Stimulated activated naive CD8-positive, alpha-beta T cell treated with anti-CD3 and anti-CD28 coated beads, Interleukin-15, Interleukin-2, amounts not matched to agents 100 U/mL and 50 U/mL, for 24 hours (primary cell): ENCODE results near the gene S1PR4.
"Not testable (repeated sequence)": the region's sequence is repeated elsewhere in the genome, so short reads cannot be mapped to it uniquely, and the experiment has no call there.

Experiments
- ATAC-seq: fragments of 150-1000 bp; cut with Tn5 transposase; one replicate; pipeline ENCODE4 v1.10.0; 2021
- DNase-seq: peaks from one replicate; pipeline ENCODE4 v3.0.0; 2021

Gene S1PR4

DNA sequence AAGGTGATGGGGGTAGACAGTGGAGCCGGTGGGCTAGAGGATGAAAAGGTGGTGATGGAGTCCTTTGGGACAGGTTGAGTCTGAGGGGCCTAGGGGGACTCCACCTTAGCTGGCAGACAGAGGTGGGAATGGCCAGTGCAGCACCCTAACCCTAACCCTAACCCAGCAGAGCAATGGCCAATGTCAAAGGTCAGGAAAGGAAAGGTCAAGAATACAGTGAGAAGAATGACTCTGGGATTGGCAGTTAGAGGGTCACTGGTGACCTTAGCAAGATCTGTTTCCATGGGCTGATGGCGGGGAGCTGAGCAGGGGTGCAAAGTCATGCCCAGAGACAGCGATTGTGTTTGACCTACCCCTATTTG, 26.2 kb upstream of the S1PR4 start:
- ATAC-seq (no peak), DNase-seq (no peak)

DNA sequence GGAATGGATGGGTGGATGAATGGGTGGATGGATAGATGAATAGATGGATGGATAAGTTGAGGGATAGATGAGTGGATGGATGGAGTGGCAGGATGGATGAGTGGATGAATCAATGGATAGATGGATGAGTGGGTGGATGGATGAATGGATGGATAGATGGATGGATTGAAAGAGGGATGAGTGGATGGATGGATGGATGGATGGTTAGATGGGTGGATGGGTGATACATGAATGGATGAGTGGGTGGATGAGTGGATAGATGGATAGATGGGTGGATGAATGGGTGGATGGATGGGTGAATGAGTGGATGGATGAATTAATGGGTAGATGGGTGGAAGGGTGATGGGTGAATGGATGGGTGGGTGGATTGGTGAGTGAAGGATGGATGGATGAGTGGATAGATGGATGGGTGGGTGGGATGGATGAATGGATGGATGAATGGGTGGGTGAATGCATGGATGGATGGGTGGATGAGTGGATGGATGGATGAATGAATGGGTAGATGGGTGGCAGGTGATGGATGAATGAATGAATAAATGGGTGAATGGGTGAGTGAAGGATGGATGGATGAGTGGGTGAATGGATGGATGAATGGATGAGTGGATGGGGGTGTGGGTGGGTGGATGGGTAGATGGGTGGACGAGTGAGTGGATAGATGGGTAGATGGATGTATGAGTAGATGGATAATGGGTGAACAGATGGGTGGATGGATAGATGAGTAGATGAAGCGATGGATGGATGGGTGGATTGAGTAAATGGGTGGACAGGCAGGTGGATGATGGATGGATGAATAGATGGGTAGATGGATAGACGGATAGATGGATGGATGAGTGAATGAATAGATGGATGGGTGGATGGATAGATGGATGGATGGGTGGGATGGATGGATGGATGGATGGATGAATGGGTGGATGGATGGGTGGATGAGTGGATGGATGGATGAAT, 25.0 kb upstream of the S1PR4 start:
- no peak for ATAC-seq
- no peak for DNase-seq

DNA sequence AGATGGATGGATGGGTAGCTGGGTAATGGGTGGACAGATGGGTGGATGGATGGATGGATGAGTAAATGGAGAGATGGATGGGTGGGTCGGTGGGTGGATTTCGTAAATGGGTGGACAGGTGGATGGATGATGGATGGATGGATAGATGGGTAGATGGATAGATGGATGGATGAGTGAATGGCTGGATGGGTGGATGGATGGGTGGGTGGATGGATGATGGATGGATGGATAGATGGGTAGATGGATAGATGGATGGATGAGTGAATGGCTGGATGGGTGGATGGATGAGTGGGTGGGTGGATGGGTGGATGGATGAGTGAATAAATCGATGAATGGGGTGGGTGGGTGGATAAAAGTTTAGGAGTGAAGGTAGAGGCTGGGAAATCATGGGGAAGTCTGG, 24.1 kb upstream of the S1PR4 start:
- ATAC-seq, DNase-seq: not testable (repeated sequence)

DNA sequence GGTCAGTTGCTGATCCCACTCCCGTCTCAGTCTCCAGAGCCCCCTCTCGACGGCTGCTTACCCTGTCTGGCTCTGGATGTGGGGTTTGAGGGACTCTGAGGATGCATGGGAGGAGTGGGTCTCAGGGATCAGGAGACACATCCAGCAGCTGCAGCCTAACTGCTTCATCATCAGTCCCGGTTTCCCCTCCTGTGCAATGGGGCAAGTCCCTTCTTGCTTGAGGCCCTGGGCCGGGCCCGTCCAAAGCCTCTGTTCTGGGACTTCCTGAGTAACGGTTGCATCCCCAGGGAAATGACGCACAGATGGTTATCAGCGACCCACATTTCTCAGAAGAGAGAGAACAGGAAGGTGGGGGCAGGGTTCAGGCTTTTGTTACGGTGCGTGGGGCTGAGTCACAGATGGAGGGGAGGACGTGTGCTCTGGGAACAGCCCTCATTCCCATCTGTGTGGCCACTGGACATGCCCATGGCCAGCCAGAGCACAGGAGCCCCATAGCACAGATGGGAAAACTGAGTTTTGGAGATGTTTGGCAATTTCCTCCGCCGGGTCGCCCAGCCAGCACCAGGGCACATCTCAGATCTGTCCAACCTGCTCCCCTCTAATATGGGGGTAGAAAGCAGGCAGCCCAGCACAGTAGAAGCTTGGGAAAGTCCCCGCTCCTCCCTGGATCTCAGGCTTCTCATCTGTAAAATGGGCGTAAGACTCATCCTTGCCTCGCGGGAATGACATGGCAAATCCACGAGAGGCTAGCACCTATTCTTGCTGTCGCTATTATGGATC, 23.4 kb upstream of the S1PR4 start:
- peak; percentile 85 for DNase-seq
- ATAC-seq, result peak; percentile 96

DNA sequence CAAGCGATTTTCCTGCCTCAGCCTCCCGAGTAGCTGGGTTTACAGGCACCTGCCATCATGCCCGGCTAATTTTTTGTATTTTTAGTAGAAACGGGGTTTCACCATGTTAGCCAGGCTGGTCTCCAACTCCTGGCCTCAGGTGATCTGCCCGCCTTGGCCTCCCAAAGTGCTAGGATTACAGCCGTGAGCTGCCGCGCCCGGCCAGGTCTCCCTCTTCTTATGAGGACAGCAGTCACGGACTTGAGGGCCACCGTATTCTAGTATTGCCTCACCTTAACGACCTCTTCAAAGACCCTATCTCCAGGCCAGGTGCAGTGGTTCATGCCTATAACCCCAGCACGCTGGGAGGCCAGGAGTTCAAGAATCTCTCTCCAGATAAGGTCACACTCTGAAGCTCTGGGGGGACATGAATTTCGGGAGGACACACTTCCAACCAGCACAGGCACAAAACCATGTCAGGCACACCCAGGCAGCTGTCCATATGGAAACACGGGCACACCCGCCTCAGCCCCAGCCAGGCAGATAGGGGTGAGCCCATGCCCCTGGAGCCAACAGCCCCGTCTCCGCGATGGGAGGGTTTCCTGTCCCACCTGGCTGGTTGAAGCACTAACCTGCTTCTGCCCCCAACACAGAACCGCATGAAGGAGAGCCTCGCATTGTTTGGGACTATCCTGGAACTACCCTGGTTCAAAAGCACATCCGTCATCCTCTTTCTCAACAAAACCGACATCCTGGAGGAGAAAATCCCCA, 21.3 kb upstream of the S1PR4 start:
- no peak for DNase-seq
- ATAC-seq, result no peak

DNA sequence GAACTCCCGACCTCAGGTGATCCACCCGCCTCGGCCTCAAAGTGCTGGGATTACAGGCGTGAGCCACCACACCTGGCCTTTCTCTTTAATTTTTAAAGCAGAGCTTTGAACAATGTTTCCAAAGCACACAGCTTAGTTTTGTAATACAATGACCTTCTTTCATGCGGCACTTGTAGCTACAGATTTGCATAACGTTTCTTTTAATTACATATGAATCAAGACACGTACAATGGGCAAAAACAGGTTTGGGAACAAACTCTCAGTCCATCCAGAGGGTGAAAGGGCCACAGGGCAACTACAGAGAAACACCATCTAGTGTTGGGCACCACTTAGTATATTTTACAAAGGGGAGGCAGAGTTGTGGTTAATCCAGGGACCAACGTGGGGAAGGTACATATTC, 19.0 kb upstream of the S1PR4 start:
- no peak for ATAC-seq
- no peak for DNase-seq

DNA sequence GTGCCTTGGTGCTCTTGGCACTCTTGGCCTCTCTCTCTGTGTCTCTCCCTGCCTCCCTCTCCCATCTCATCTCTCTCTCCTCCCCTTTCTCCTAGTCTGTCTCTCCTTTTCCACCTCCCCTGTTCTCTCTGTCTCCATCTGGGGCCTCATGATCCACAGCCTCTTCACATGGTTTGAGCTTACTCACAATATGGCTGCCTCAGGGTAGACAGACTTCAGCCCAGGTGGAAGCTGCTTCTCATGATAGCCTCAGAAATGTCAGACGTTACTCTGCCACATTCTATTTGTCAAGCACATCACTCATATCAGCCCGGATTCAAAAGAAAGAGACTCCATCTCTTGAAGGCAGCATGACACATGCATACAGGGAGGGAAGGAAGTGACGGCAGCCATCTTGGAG, 18.4 kb upstream of the S1PR4 start:
- ATAC-seq, result no peak
- no peak for DNase-seq

DNA sequence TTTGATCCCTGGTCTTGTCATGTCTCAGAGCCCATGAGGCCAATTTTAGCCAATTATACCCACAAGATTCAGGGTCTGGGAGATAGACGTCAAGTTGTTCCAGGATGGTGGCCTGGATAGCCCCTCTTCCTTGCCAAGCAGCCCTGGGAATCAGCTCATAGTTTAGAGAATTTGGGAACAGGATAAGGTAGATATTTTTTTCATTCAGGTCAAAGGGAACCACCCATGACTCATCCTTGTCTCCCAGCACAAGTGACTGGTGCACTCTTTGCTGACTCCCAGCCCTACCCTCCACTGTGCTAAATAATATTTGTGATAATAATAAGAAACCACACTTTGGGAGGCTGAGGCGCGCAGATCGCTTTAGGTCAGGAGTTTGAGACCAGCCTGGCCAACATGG, 17.1 kb upstream of the S1PR4 start:
- DNase-seq, result no peak
- no peak for ATAC-seq

DNA sequence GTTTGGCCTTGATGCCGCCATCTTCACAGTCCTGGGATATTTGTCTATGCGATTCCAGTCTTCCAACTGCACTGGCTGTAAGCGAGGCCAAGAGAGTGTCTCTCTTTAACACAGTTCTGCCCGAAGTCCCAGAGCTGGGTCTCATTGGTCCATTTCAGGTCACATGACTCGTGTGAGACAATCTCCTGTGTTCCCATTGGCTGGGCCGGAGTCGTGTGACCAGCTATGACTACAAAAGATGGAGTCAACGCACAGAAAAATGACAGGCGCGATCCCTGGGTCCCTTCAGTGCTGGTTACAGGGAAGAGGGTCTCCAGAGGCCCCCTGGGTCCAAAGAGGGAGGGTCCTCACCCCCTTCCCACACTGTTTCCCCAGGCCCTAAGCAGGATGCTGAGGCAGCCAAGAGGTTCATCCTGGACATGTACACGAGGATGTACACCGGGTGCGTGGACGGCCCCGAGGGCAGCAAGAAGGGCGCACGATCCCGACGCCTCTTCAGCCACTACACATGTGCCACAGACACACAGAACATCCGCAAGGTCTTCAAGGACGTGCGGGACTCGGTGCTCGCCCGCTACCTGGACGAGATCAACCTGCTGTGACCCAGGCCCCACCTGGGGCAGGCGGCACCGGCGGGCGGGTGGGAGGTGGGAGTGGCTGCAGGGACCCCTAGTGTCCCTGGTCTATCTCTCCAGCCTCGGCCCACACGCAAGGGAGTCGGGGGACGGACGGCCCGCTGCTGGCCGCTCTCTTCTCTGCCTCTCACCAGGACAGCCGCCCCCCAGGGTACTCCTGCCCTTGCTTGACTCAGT, 15.9 kb upstream of the S1PR4 start:
- DNase-seq, result no peak
- no peak for ATAC-seq

DNA sequence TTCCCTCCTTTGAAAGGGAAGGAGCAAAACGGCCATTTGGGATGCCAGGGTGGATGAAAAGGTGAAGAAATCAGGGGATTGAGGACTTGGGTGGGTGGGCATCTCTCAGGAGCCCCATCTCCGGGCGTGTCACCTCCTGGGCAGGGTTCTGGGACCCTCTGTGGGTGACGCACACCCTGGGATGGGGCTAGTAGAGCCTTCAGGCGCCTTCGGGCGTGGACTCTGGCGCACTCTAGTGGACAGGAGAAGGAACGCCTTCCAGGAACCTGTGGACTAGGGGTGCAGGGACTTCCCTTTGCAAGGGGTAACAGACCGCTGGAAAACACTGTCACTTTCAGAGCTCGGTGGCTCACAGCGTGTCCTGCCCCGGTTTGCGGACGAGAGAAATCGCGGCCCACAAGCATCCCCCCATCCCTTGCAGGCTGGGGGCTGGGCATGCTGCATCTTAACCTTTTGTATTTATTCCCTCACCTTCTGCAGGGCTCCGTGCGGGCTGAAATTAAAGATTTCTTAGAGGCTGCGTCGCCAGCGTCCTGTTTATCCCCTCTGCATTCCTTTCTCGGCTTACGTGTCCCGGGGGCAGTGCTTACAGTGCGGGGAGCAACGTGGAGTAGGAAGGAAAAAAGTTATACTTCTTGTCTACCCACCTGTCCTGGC, 15.2 kb upstream of the S1PR4 start:
- peak; percentile 79 for DNase-seq
- ATAC-seq, result peak; percentile 91

DNA sequence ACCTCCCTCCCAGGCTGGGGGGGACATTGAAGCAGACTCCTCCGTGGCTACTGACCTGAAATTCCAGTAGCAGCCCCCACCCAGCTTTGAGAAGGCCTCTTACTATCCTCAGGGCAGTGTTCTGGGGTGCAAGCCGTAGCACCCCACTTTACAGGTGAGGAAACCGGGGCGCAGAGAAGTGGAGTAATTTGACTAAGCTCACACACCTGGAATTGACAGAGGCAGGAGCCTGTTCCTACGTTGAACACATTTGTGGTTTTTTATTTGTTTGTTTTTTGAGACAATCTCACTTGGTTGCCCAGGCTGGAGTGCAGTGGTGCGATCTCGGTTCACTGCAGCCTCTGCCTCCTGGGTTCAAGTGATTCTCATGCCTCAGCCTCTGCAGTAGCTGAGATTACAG, 14.6 kb upstream of the S1PR4 start:
- ATAC-seq (no peak), DNase-seq (no peak)

DNA sequence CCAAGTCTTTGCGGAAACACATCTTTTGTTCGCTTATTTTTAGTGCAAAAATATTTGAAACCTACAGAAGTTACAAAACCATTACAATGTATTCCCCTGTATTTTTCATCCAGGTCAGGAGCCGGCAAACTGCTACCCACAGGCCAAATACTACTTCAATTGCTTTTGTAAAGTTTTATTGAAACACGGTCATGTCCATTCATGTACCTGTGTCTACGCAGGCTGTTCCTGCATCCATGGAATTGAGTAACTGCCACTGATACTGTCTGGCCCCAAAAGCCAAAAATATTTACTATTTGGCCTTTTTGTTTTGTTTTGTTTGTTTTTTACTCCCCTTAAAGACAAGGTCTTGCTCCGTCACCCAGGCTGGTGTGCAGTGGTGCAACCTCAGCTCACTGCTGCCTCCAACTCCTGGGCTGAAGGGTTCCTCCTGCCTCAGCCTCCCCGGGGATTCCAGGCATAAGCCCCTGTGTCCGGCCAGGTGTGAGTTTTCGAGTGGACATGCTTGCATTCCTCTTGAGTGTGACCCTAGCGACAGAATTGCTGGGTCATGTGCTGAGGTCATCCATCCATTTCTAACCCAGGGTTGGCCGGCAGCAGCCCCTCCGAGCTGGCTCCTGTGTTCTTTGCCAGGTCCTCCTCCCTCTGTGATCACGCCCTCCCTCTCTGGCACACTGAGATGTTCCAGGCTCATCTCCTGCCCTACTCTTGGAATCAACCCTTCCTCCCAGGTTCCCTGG, 10.9 kb upstream of the S1PR4 start:
- DNase-seq (no peak), ATAC-seq (no peak)

DNA sequence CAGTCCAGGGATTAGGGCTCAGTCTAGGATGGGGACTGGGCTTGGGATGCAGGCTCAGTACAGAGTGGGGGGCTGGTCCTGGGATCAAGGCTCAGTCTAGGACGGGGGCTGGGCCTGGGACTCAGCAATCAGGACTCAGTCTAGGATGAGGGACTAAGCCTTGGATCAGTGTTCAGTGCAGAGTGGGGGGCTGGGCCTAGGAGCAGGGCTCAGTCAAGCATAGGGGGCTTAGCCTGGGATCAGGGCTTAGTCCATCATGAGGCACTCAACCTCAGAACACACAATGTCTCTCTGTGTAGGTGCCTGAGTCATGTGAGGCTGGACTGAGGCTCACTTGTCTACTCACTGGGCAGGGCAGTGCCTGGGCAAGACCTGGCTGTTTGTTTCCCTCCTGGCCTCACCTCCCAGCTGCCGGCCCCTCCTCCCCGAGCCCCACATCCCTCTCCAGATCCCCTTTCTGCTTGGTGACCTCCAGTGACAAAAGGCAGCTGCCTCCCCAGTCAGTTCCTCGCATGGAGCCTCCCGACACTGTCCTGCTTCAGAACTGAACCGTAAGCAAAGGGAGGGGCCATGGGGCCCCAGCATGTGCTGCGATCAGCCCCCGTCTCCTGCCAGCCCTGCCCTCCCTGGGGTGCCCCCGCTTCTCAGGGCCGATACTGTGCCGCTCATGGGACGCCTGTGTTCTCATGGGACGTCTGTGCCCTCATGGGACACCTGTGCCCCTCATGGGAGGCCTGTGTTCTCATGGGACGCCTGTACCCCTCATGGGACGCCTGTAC, 6.5 kb upstream of the S1PR4 start:
- DNase-seq (no peak), ATAC-seq (peak; percentile 16)

DNA sequence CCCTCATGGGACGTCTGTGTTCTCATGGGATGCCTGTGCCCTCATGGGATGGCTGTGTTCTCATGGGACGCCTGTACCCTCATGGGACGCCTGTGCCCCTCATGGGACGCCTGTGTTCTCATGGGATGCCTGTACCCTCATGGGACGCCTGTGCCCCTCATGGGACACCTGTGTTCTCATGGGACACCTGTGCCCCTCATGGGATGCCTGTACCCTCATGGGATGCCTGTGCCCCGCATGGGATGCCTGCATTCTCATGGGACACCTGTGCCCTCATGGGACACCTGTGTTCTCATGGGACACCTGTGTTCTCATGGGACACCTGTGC, 5.9 kb upstream of the S1PR4 start:
- not testable (repeated sequence) for DNase-seq, ATAC-seq

DNA sequence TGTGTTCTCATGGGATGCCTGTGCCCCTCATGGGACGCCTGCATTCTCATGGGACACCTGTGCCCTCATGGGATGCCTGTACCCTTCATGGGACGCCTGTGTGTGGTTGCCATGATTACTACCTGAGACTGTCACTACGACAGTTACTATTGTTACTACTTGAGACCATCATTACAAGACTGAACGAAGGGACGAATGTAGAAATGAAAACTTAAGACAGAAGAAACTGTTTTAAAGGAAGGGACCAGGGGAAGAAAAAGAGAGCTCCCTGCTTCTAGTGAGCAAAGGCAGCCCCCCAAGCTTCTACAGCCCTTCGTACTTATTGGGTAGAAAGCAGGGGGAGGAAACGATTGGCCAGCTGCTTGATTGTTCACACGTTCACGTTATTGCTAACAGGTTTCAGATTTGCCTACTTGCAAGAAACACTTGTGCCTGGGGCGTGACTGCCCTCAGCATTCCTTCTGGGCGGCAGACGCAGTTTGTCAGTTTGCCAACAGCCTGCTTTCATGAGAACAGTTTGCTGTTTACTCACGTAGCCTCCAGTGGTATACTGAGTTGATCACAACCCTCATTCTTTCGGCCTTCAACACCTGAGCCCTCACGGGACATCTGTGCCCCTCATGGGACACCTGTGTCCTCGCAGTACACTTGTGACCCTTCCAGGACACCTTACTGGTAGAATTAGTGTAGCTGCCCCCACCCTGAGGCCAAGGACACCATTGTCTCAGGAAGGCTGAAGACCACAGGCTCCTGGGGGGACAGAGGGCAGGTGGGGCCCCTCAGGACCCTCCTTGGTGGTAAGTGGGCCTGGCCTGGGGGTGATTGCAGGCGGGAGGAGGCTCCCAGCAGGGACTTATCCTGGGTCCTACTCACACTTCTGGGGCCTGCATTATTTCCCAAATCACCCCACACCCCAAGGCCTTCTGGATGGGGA, 2.5 kb upstream of the S1PR4 start:
- no peak for DNase-seq
- ATAC-seq, result no peak

DNA sequence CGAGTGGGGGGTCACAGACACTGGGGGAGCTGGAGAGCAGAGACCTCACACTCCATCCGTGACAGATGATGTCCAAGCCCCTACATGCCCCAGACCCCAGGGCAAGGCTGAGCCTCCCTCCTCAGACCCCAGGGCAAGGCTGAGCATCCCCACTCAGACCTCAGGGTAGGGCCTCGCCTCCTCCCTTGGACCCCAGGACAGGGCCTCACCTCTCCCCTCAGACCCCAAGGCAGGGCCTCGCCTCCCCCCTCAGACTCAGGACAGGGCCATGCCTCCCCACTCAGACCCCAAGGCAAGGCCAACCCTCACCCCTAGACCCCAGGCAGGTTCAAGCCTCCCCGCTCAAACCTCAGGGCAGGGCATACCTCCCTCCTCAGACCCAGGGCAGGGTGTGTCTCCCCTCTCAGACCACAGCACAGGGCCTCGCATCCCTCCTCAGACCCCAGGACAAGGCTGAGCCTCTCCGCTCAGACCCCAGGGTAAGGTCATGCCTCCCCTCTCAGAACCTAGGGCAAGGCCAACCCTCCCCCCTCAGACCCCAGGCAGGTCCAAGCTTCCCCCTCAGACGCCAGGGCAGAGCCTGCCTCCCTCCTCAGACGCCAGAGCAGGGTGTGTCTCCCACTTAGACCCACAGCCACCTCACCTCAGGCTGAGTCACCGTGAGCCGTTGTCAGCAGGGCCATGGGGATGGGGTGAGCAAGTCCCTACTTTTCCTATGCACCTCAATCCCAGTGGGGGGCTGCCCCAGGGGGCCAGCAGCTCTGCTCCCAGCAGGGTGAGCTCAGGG, 1.7 kb upstream of the S1PR4 start:
- peak; percentile 79 for DNase-seq
- ATAC-seq, result peak; percentile 76

DNA sequence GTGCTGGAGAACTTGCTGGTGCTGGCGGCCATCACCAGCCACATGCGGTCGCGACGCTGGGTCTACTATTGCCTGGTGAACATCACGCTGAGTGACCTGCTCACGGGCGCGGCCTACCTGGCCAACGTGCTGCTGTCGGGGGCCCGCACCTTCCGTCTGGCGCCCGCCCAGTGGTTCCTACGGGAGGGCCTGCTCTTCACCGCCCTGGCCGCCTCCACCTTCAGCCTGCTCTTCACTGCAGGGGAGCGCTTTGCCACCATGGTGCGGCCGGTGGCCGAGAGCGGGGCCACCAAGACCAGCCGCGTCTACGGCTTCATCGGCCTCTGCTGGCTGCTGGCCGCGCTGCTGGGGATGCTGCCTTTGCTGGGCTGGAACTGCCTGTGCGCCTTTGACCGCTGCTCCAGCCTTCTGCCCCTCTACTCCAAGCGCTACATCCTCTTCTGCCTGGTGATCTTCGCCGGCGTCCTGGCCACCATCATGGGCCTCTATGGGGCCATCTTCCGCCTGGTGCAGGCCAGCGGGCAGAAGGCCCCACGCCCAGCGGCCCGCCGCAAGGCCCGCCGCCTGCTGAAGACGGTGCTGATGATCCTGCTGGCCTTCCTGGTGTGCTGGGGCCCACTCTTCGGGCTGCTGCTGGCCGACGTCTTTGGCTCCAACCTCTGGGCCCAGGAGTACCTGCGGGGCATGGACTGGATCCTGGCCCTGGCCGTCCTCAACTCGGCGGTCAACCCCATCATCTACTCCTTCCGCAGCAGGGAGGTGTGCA, 587 bp downstream of the S1PR4 start:
- DNase-seq, result peak; percentile 49
- ATAC-seq, result peak; percentile 9
